ENCODE data around the gene JCHAIN. TPM values are rescaled to one million over a fixed set of nuclear protein-coding genes. Genes with fewer than 3 reads are reported as not detected.

The JCHAIN gene
- total RNA-seq, 1 donor from 2014 or later, result not detected

GRCh38 chr4:70711599-70711998 is 45.3 kb upstream of the JCHAIN start:
- no peak for DNase-seq (ENCODE audit: low read depth)
- no peak overlapping the region for H3K4me3 ChIP-seq (ENCODE audit: low read depth, low read length)
- TF ChIP-seq CTCF (conservative IDR thresholded peaks at IDR 0.05; ENCODE audit: low read depth, low read length), result no peak

- TF ChIP-seq CTCF (conservative IDR thresholded peaks at IDR 0.05; ENCODE audit: low read depth, low read length), result no peak
- no peak for DNase-seq (ENCODE audit: low read depth)
- H3K4me3 ChIP-seq (ENCODE audit: low read depth, low read length), result no peak overlapping the region
Observed at GRCh38 chr4:70709611-70710205, 43.4 kb upstream of the JCHAIN start.

- no peak for TF ChIP-seq CTCF (conservative IDR thresholded peaks at IDR 0.05; ENCODE audit: low read depth, low read length)
- no peak for DNase-seq (ENCODE audit: low read depth)
- peak overlapping the region; percentile 73 for H3K4me3 ChIP-seq (ENCODE audit: low read depth, low read length)
Observed at GRCh38 chr4:70706516-70706915, 40.2 kb upstream of the JCHAIN start.

- no peak for DNase-seq (ENCODE audit: low read depth)
- no peak for TF ChIP-seq CTCF (conservative IDR thresholded peaks at IDR 0.05; ENCODE audit: low read depth, low read length)
- H3K4me3 ChIP-seq (ENCODE audit: low read depth, low read length), result peak overlapping the region; percentile 73
Observed at GRCh38 chr4:70706044-70706461, 39.7 kb upstream of the JCHAIN start.

- peak overlapping the region; percentile 73 for H3K4me3 ChIP-seq (ENCODE audit: low read depth, low read length)
- no peak for DNase-seq (ENCODE audit: low read depth)
- no peak for TF ChIP-seq CTCF (conservative IDR thresholded peaks at IDR 0.05; ENCODE audit: low read depth, low read length)
Observed at GRCh38 chr4:70705183-70706043, 39.1 kb upstream of the JCHAIN start.

GRCh38 chr4:70704931-70705182 is 38.5 kb upstream of the JCHAIN start:
- peak overlapping the region; percentile 73 for H3K4me3 ChIP-seq (ENCODE audit: low read depth, low read length)
- TF ChIP-seq CTCF (conservative IDR thresholded peaks at IDR 0.05; ENCODE audit: low read depth, low read length), result no peak

More at GRCh38 chr4:70704931-70705182, 38.5 kb upstream of the JCHAIN start:
- no peak for DNase-seq (ENCODE audit: low read depth)

Data from epithelial cell of proximal tubule (primary cell).